ENCODE data around the gene ALDH4A1. TPM values are rescaled to one million over a fixed set of nuclear protein-coding genes. Genes with fewer than 3 reads are reported as not detected.

Gene ALDH4A1
- total RNA-seq, 1 experiment from 2014 or later: 18.4 TPM

DNA sequence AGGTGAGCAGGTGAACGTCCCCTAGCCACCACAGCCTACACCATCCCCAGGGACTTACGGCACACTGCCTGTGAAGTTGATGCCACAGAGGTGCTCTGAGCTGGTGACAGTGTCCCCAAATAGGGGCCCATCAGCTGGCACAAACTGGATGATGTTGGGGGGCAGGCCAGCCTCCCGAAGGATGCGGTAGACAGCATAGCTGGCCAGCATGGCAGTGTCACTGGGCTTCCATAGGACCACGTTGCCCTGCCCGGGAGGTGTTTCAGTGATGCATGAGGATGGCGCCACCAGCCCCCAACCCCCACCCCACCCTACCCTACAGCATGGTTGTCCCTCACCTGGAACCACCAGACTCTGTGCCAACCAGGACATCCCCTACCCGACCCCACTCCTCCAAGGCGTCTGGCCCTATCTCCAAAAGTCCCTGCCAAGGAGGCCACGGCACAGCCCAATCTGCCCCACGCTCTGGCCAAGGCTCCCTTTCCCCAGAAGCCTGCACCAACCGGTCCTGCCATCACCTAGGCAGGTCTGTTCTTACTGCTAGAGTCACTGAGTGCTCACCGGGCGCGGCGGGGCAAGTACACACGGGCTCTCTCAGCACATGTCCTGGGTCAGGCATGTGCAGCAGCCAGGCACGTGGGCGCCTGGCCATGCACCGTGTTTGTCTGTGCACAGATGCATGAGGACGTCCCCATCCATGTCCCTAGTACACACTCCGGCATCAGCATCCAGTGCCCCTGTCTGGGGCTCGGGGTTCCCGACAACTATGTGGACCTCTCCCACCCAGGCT, 20.5 kb downstream of the ALDH4A1 start:
- POLR2A ChIA-PET (ENCODE audit: low non-redundant PET): no interaction called here
- peaks cover 9% of the 10 kb centered on the region for H3K4me1 ChIP-seq (ENCODE audit: insufficient read depth, low read length, poor library complexity, severe bottlenecking)
- BruUV-seq (replicated peaks): no TSS peak
- DNase-seq (ENCODE audit: low spot score): no peak
- no peaks in the 10 kb centered on the region for H3K9me3 ChIP-seq (ENCODE audit: low read depth, low read length, poor library complexity, severe bottlenecking)
- CTCF ChIA-PET: no interaction called here
- TF ChIP-seq, protein P1, sequence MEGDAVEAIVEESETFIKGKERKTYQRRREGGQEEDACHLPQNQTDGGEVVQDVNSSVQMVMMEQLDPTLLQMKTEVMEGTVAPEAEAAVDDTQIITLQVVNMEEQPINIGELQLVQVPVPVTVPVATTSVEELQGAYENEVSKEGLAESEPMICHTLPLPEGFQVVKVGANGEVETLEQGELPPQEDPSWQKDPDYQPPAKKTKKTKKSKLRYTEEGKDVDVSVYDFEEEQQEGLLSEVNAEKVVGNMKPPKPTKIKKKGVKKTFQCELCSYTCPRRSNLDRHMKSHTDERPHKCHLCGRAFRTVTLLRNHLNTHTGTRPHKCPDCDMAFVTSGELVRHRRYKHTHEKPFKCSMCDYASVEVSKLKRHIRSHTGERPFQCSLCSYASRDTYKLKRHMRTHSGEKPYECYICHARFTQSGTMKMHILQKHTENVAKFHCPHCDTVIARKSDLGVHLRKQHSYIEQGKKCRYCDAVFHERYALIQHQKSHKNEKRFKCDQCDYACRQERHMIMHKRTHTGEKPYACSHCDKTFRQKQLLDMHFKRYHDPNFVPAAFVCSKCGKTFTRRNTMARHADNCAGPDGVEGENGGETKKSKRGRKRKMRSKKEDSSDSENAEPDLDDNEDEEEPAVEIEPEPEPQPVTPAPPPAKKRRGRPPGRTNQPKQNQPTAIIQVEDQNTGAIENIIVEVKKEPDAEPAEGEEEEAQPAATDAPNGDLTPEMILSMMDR (conservative IDR thresholded peaks at IDR 0.05; ENCODE audit: low read depth, low read length): no peak
- intact Hi-C loops (cut with micrococcal nuclease; ENCODE audit: unreplicated experiment): no loop called here
- H3K36me3 ChIP-seq (ENCODE audit: insufficient read depth, low read length, poor library complexity, severe bottlenecking): no peaks in the 10 kb centered on the region
- H3K27me3 ChIP-seq (replicated peaks; ENCODE audit: insufficient read depth, low read depth, low read length, poor library complexity): no peaks in the 10 kb centered on the region
- no peak overlapping the region for H3K4me3 ChIP-seq (ENCODE audit: low read depth, low read length, poor library complexity, severe bottlenecking)
- no peak overlapping the region for H3K27ac ChIP-seq (ENCODE audit: low read depth, low read length, poor library complexity, severe bottlenecking)

- Histone ChIP-seq H3K27ac (ENCODE audit: low read depth, low read length, poor library complexity, severe bottlenecking) (no peak overlapping the region), H3K4me3 (ENCODE audit: low read depth, low read length, poor library complexity, severe bottlenecking) (no peak overlapping the region), H3K4me1 (ENCODE audit: insufficient read depth, low read length, poor library complexity, severe bottlenecking) (peaks cover 9% of the 10 kb centered on the region), H3K27me3 (replicated peaks; ENCODE audit: insufficient read depth, low read depth, low read length, poor library complexity) (no peaks in the 10 kb centered on the region), H3K36me3 (ENCODE audit: insufficient read depth, low read length, poor library complexity, severe bottlenecking) (no peaks in the 10 kb centered on the region), H3K9me3 (ENCODE audit: low read depth, low read length, poor library complexity, severe bottlenecking) (no peaks in the 10 kb centered on the region)
- BruUV-seq (replicated peaks): no TSS peak
- POLR2A ChIA-PET (ENCODE audit: low non-redundant PET): no interaction called here
- DNase-seq (ENCODE audit: low spot score): no peak
- TF ChIP-seq EZH2 (IDR thresholded peaks at IDR 0.05; ENCODE audit: borderline replicate concordance, low read depth, low read length, poor library complexity, severe bottlenecking): no peak
- TF ChIP-seq, protein P1 (conservative IDR thresholded peaks at IDR 0.05; ENCODE audit: low read depth, low read length): no peak
- CTCF ChIA-PET: no interaction called here
- intact Hi-C loops (cut with micrococcal nuclease; ENCODE audit: unreplicated experiment): no loop called here
Measured at GRCh38 chr1:18881164-18881563, 21.2 kb downstream of the ALDH4A1 start.

DNA sequence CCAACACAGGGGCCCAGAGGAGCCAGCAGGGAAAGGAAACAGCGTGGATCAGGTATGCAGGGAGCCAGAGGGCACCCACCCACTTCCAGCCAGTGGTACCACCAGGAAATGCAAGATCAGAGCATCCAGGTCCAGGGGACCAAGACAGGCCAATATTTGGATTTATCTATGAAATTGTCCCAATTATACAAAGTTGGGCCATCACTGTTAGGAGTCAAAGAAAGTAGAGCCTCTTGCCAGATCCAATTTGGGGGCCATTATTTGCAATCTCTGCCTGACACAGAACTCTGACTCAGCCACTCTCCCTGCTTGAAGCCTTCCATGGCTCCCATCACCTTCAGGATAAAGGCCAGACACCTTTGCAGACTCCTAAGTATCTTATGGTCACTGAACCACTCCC, 21.8 kb downstream of the ALDH4A1 start:
- no TSS peak for BruUV-seq (replicated peaks)
- Histone ChIP-seq H3K27me3 (replicated peaks; ENCODE audit: insufficient read depth, low read depth, low read length, poor library complexity) (no peaks in the 10 kb centered on the region), H3K9me3 (ENCODE audit: low read depth, low read length, poor library complexity, severe bottlenecking) (no peaks in the 10 kb centered on the region), H3K36me3 (ENCODE audit: insufficient read depth, low read length, poor library complexity, severe bottlenecking) (no peaks in the 10 kb centered on the region), H3K27ac (ENCODE audit: low read depth, low read length, poor library complexity, severe bottlenecking) (no peak overlapping the region), H3K4me3 (ENCODE audit: low read depth, low read length, poor library complexity, severe bottlenecking) (no peak overlapping the region), H3K4me1 (ENCODE audit: insufficient read depth, low read length, poor library complexity, severe bottlenecking) (peaks cover 9% of the 10 kb centered on the region)
- CTCF ChIA-PET: no interaction called here
- TF ChIP-seq, protein P1 (conservative IDR thresholded peaks at IDR 0.05; ENCODE audit: low read depth, low read length): no peak
- no peak for TF ChIP-seq EZH2 (IDR thresholded peaks at IDR 0.05; ENCODE audit: borderline replicate concordance, low read depth, low read length, poor library complexity, severe bottlenecking)
- no peak for DNase-seq (ENCODE audit: low spot score)
- POLR2A ChIA-PET (ENCODE audit: low non-redundant PET): no interaction called here
- intact Hi-C loops (cut with micrococcal nuclease; ENCODE audit: unreplicated experiment): no loop called here
